IMR-90 (cell line): Measurements from ENCODE around the gene TMEM38B.
"Not testable (repeated sequence)": the region's sequence is repeated elsewhere in the genome, so short reads cannot be mapped to it uniquely, and the experiment has no call there.

Experiments used
- BHLHE40 ChIP-seq: fragments of 150-350 bp; IDR thresholded peaks from 2 replicates; pipeline ENCODE4 v1.6.1; 2016; ENCODE audit warnings: mild to moderate bottlenecking, low read depth, low read length
- CTCF ChIP-seq: conservative IDR thresholded peaks from 2 replicates; pipeline ENCODE4 v1.5.1; 2012; ENCODE audit warnings: mild to moderate bottlenecking, low read depth, low read length, improper control_type of control experiment
- POLR2A ChIP-seq: IDR thresholded peaks from 2 replicates; pipeline ENCODE4 v1.6.1; 2012; ENCODE audit warnings: mild to moderate bottlenecking, low read depth, low read length
- RAD21 ChIP-seq: IDR thresholded peaks from 2 replicates; pipeline ENCODE4 v1.6.1; 2012; ENCODE audit warnings: low read length, improper control_type of control experiment
- RFX5 ChIP-seq: IDR thresholded peaks from 2 replicates; pipeline ENCODE4 v1.8.0; 2012; ENCODE audit warnings: low read depth, mild to moderate bottlenecking, low read length, moderate library complexity
- SMC3 ChIP-seq: fragments of 150-350 bp; IDR thresholded peaks from 2 replicates; pipeline ENCODE4 v1.6.1; 2016; ENCODE audit warnings: low read depth, mild to moderate bottlenecking, antibody characterized with exemption, low read length, moderate library complexity
- USF2 ChIP-seq: fragments of 150-350 bp; IDR thresholded peaks from 2 replicates; pipeline ENCODE4 v1.6.1; 2017; ENCODE audit warnings: mild to moderate bottlenecking, antibody characterized with exemption, low read length, low read depth

GRCh38 chr9:105786796-105787195, 92.5 kb downstream of the TMEM38B start:
- not testable (repeated sequence) for TF ChIP-seq CTCF, POLR2A, SMC3, RFX5, RAD21, BHLHE40, USF2
